Measurements from ENCODE around the gene TLN1.

TLN1 gene

GRCh38 chr9:35684921-35685320 lies 47.1 kb downstream of the TLN1 start:
- DNase-seq (ENCODE audit: low spot score) = no peak

GRCh38 chr9:35683323-35683722 lies 48.7 kb downstream of the TLN1 start:
- DNase-seq (ENCODE audit: low spot score) = no peak

- no peak for DNase-seq (ENCODE audit: low spot score)
Observed at GRCh38 chr9:35682520-35683315, 49.3 kb downstream of the TLN1 start.

- no peak for DNase-seq (ENCODE audit: low spot score)
Observed at GRCh38 chr9:35682051-35682450, 49.9 kb downstream of the TLN1 start.

GRCh38 chr9:35681341-35682002 lies 50.5 kb downstream of the TLN1 start:
- no peak for DNase-seq (ENCODE audit: low spot score)

GRCh38 chr9:35680331-35681105 lies 51.5 kb downstream of the TLN1 start:
- DNase-seq (ENCODE audit: low spot score) = no peak

GRCh38 chr9:35679766-35680330 lies 52.1 kb downstream of the TLN1 start:
- no peak for DNase-seq (ENCODE audit: low spot score)

- DNase-seq (ENCODE audit: low spot score) = no peak
Observed at GRCh38 chr9:35679091-35679490, 52.9 kb downstream of the TLN1 start.

GRCh38 chr9:35675732-35676392 lies 56.1 kb downstream of the TLN1 start:
- DNase-seq (ENCODE audit: low spot score) = no peak

- DNase-seq (ENCODE audit: low spot score) = no peak
Observed at GRCh38 chr9:35675204-35675603, 56.8 kb downstream of the TLN1 start.

GRCh38 chr9:35674025-35674361 lies 58.0 kb downstream of the TLN1 start:
- DNase-seq (ENCODE audit: low spot score) = no peak

GRCh38 chr9:35673132-35674024 lies 58.6 kb downstream of the TLN1 start, which contains the start of gene CA9:
TSS of gene CA9 (plus strand) at chr9:35673928. CDS start at chr9:35673960, 32 bp downstream.
- no peak for DNase-seq (ENCODE audit: low spot score)

GRCh38 chr9:35669331-35670145 lies 62.5 kb downstream of the TLN1 start:
- DNase-seq (ENCODE audit: low spot score) = no peak

GRCh38 chr9:35667939-35668338 lies 64.1 kb downstream of the TLN1 start:
- no peak for DNase-seq (ENCODE audit: low spot score)

- no peak for DNase-seq (ENCODE audit: low spot score)
Observed at GRCh38 chr9:35666549-35666948, 65.4 kb downstream of the TLN1 start.

- DNase-seq (ENCODE audit: low spot score) = peak; percentile 80
Observed at GRCh38 chr9:35666045-35666444, 66.0 kb downstream of the TLN1 start.

GRCh38 chr9:35665471-35665818 lies 66.5 kb downstream of the TLN1 start:
- DNase-seq (ENCODE audit: low spot score) = no peak

- peak; percentile 93 for DNase-seq (ENCODE audit: low spot score)
Observed at GRCh38 chr9:35664531-35665470, 67.2 kb downstream of the TLN1 start, which contains the start of gene ARHGEF39. TSS of gene ARHGEF39 (minus strand) at chr9:35665195. CDS start at chr9:35665169, 26 bp downstream.

- no peak for DNase-seq (ENCODE audit: low spot score)
Observed at GRCh38 chr9:35662437-35662836, 69.6 kb downstream of the TLN1 start.
